AG04449 (cell line): Measurements from ENCODE around the gene PCDH12.

Experiments used
- CTCF ChIA-PET: fragments of 350-600 bp; formaldehyde crosslinking; extraction: SDS; loops from one replicate; lab custom pipeline; 2021; ENCODE audit warnings: antibody characterized with exemption; lab: Yijun Ruan, JAX
- POLR2A ChIA-PET: fragments of 400-600, 350-600 bp; formaldehyde crosslinking; extraction: SDS; loops from one replicate; lab custom pipeline; 2020; ENCODE audit warnings: antibody characterized with exemption, inconsistent platforms; lab: Yijun Ruan, JAX
- DNase-seq: peaks from one replicate; pipeline ENCODE4 v3.0.0-alpha.2; 2010; ENCODE audit warnings: low read depth, low spot score
- H3K4me3 ChIP-seq: 2 replicates; pipeline ENCODE4 v1.5.1; 2011; ENCODE audit warnings: low read depth, mild to moderate bottlenecking, control low read depth, low read length
- CTCF ChIP-seq: IDR thresholded peaks from one replicate; pipeline ENCODE4 v1.5.1; 2011; ENCODE audit warnings: mild to moderate bottlenecking, moderate library complexity, low read length, control low read depth, inconsistent platforms; ENCODE audit not compliant: insufficient read depth; ENCODE audit errors: missing control alignments

Gene PCDH12

GRCh38 chr5:141898448-141899049 is 59.5 kb downstream of the PCDH12 start:
- CTCF ChIA-PET, result interaction anchor here (1.5 to 2.6 kb wide), 3 partner anchors 9 to 234 kb away, joined by 3 to 12 read pairs (median 5); no protein-coding TSS in a partner anchor
- TF ChIP-seq CTCF, result no peak
- POLR2A ChIA-PET, result no interaction called here
- H3K4me3 ChIP-seq, result no peak overlapping the region
- no peak for DNase-seq

- no peak overlapping the region for H3K4me3 ChIP-seq
- CTCF ChIA-PET, result interaction anchor here (1.4 to 1.9 kb wide), 2 partner anchors 8 to 63 kb away, joined by 6 to 12 read pairs; no protein-coding TSS in a partner anchor
- TF ChIP-seq CTCF, result no peak
- POLR2A ChIA-PET, result no interaction called here
- DNase-seq, result no peak
Measured at GRCh38 chr5:141897425-141897824, 60.6 kb downstream of the PCDH12 start.
